Muscle layer of colon (tissue), 2 donors: ENCODE results near the gene WDR90.

Experiments used
- H3K27ac ChIP-seq: one replicate; pipeline ENCODE4 v1.7.0; 2013; ENCODE audit warnings: low read depth, mild to moderate bottlenecking, low read length, moderate library complexity
- H3K27me3 ChIP-seq, 2 donors: one replicate each; pipeline ENCODE4 v1.7.0; 2013; ENCODE audit warnings: low read length in 2 of 2, mild to moderate bottlenecking in 2 of 2; ENCODE audit not compliant: insufficient read depth in 2 of 2, control insufficient read depth in 1 of 2
- H3K36me3 ChIP-seq: one replicate; pipeline ENCODE4 v1.7.0; 2013; ENCODE audit warnings: mild to moderate bottlenecking, low read length; ENCODE audit not compliant: insufficient read depth
- H3K4me1 ChIP-seq: one replicate; pipeline ENCODE4 v1.7.0; 2013; ENCODE audit warnings: mild to moderate bottlenecking, low read length; ENCODE audit not compliant: insufficient read depth
- H3K4me3 ChIP-seq, 2 donors: one replicate each; pipeline ENCODE4 v1.7.0; 2013; ENCODE audit warnings: low read length in 2 of 2, low read depth in 1 of 2, mild to moderate bottlenecking in 1 of 2, moderate library complexity in 1 of 2
- H3K9ac ChIP-seq: one replicate; pipeline ENCODE4 v1.7.0; 2013; ENCODE audit warnings: low read length
- H3K9me3 ChIP-seq: one replicate; pipeline ENCODE4 v1.7.0; 2013; ENCODE audit warnings: mild to moderate bottlenecking, low read length
- donor health status: abdominal sarcoma.
- donor health status: Adenocarcinoma of cecum.

Gene WDR90

GRCh38 chr16:628321-629061 is 20.7 kb upstream of the WDR90 start:
- no peaks in the 10 kb centered on the region for H3K9me3 ChIP-seq
- H3K27ac ChIP-seq, result no peak overlapping the region
- peaks cover 0 to 10% of the 10 kb centered on the region in 2 donors for H3K27me3 ChIP-seq
- H3K9ac ChIP-seq, result no peak overlapping the region
- no peaks in the 10 kb centered on the region for H3K36me3 ChIP-seq
- H3K4me3 ChIP-seq, result no peak overlapping the region
- H3K4me1 ChIP-seq, result no peaks in the 10 kb centered on the region

GRCh38 chr16:629185-629832 is 19.9 kb upstream of the WDR90 start:
- H3K27ac ChIP-seq, result no peak overlapping the region
- H3K27me3 ChIP-seq, result peaks cover 0 to 10% of the 10 kb centered on the region in 2 donors
- H3K9me3 ChIP-seq, result no peaks in the 10 kb centered on the region
- H3K9ac ChIP-seq, result no peak overlapping the region
- H3K4me3 ChIP-seq, result no peak overlapping the region
- H3K36me3 ChIP-seq, result peaks cover 7% of the 10 kb centered on the region
- no peaks in the 10 kb centered on the region for H3K4me1 ChIP-seq

GRCh38 chr16:629833-630248 is 19.3 kb upstream of the WDR90 start:
- no peak overlapping the region for H3K27ac ChIP-seq
- H3K9ac ChIP-seq, result no peak overlapping the region
- H3K4me1 ChIP-seq, result no peaks in the 10 kb centered on the region
- no peak overlapping the region for H3K4me3 ChIP-seq
- peaks cover 9% of the 10 kb centered on the region for H3K36me3 ChIP-seq
- peaks cover 0 to 10% of the 10 kb centered on the region in 2 donors for H3K27me3 ChIP-seq
- H3K9me3 ChIP-seq, result no peaks in the 10 kb centered on the region

- Histone ChIP-seq H3K4me1 (peaks cover 5% of the 10 kb centered on the region), H3K4me3 (no peak overlapping the region), H3K27me3 (peaks cover 0 to 10% of the 10 kb centered on the region in 2 donors), H3K27ac (no peak overlapping the region), H3K9me3 (no peaks in the 10 kb centered on the region), H3K36me3 (peaks cover 9% of the 10 kb centered on the region), H3K9ac (no peak overlapping the region)
These were observed 18.8 kb upstream of the WDR90 start for GRCh38 chr16:630249-630814.

- Histone ChIP-seq H3K27ac (no peak within 1 kb of the TSS), H3K9me3 (no peaks in the 10 kb centered on the region), H3K9ac (no peak within 1 kb of the TSS), H3K27me3 (peaks cover 0 to 10% of the 10 kb centered on the region in 2 donors), H3K4me3 (no peak within 1 kb of the TSS), H3K36me3 (peaks cover 9% of the 10 kb centered on the region), H3K4me1 (peaks cover 8% of the 10 kb centered on the region)
These were observed 18.3 kb upstream of the WDR90 start, which contains the start of gene WFIKKN1 for GRCh38 chr16:630815-631405. Gene WFIKKN1, plus strand, starts transcription at chr16:630985. Its CDS starts 269 bp downstream, at chr16:631254.

GRCh38 chr16:631808-632358 is 17.3 kb upstream of the WDR90 start:
- Histone ChIP-seq H3K9ac (no peak overlapping the region), H3K27me3 (peaks cover 0 to 10% of the 10 kb centered on the region in 2 donors), H3K36me3 (peaks cover 9% of the 10 kb centered on the region), H3K4me1 (peaks cover 8% of the 10 kb centered on the region), H3K27ac (no peak overlapping the region), H3K9me3 (no peaks in the 10 kb centered on the region), H3K4me3 (no peak overlapping the region)

GRCh38 chr16:632486-633335 is 16.5 kb upstream of the WDR90 start:
- H3K27ac ChIP-seq, result no peak overlapping the region
- H3K4me3 ChIP-seq, result no peak overlapping the region
- H3K4me1 ChIP-seq, result peaks cover 8% of the 10 kb centered on the region
- H3K36me3 ChIP-seq, result peaks cover 9% of the 10 kb centered on the region
- no peak overlapping the region for H3K9ac ChIP-seq
- no peaks in the 10 kb centered on the region for H3K9me3 ChIP-seq
- H3K27me3 ChIP-seq, result peaks cover 0 to 10% of the 10 kb centered on the region in 2 donors

- Histone ChIP-seq H3K27ac (no peak overlapping the region), H3K27me3 (peaks cover 0 to 10% of the 10 kb centered on the region in 2 donors), H3K4me3 (no peak overlapping the region), H3K9me3 (no peaks in the 10 kb centered on the region), H3K9ac (no peak overlapping the region), H3K36me3 (peaks cover 9% of the 10 kb centered on the region), H3K4me1 (peaks cover 8% of the 10 kb centered on the region)
These were observed 15.7 kb upstream of the WDR90 start for GRCh38 chr16:633336-634050.

- Histone ChIP-seq H3K4me1 (peaks cover 8% of the 10 kb centered on the region), H3K4me3 (no peak overlapping the region), H3K27ac (no peak overlapping the region)
These were observed 15.0 kb upstream of the WDR90 start for GRCh38 chr16:634051-634670.

GRCh38 chr16:634996-635395 is 14.2 kb upstream of the WDR90 start:
- no peak overlapping the region for H3K27ac ChIP-seq
- peak overlapping the region; percentile 82 to 96 for H3K4me3 ChIP-seq
- peaks cover 8% of the 10 kb centered on the region for H3K4me1 ChIP-seq
- H3K9ac ChIP-seq, result no peak overlapping the region
- H3K36me3 ChIP-seq, result peaks cover 9% of the 10 kb centered on the region
- no peaks in the 10 kb centered on the region for H3K9me3 ChIP-seq
- H3K27me3 ChIP-seq, result peaks cover 0 to 10% of the 10 kb centered on the region in 2 donors

More at GRCh38 chr16:634051-634670, 15.0 kb upstream of the WDR90 start:
- Histone ChIP-seq H3K9ac (no peak overlapping the region), H3K9me3 (no peaks in the 10 kb centered on the region), H3K36me3 (peaks cover 9% of the 10 kb centered on the region), H3K27me3 (peaks cover 0 to 10% of the 10 kb centered on the region in 2 donors)
